H1 (cell line): ENCODE measurements around the gene RTF1. TPM values are rescaled to one million over a fixed set of nuclear protein-coding genes. Genes with fewer than 3 reads are reported as not detected.

Experiments used
- CBX8 ChIP-seq: fragments of 300-800, 300-1000 bp; sonication (generic); IDR thresholded peaks from 2 replicates; pipeline ENCODE4 v1.7.1; 2016; ENCODE audit warnings: low read depth, low read length, borderline replicate concordance
- CHD7 ChIP-seq: fragments of 300-600 bp; sonication (generic); IDR thresholded peaks from 2 replicates; pipeline ENCODE4 v1.7.1; 2012; ENCODE audit warnings: low read length, moderate library complexity, mild to moderate bottlenecking, inconsistent platforms; ENCODE audit not compliant: insufficient replicate concordance
- CTBP2 ChIP-seq: IDR thresholded peaks from 2 replicates; pipeline ENCODE4 v1.7.0; 2011; ENCODE audit warnings: borderline replicate concordance, mild to moderate bottlenecking, moderate library complexity, mixed read lengths, low read length; ENCODE audit not compliant: insufficient read depth, insufficient read length
- HDAC2 ChIP-seq, 2 experiments: fragments of 300-600 bp in 1 of 2; sonication (generic) in 1 of 2; IDR thresholded peaks; 2 replicates each; pipeline ENCODE4 v1.6.1; 2011 to 2012; ENCODE audit warnings: low read depth in 2 of 2, low read length in 2 of 2, mild to moderate bottlenecking in 2 of 2, moderate library complexity in 2 of 2, borderline replicate concordance in 1 of 2, inconsistent platforms in 1 of 2
- JUN ChIP-seq: IDR thresholded peaks from 2 replicates; pipeline ENCODE4 v1.6.1; 2011; ENCODE audit warnings: low read depth, mild to moderate bottlenecking, improper control_type of control experiment, low read length
- RBBP5 ChIP-seq: IDR thresholded peaks from 2 replicates; pipeline ENCODE4 v1.7.1; 2012; ENCODE audit warnings: low read depth, mild to moderate bottlenecking, inconsistent platforms, low read length, moderate library complexity, borderline replicate concordance
- SAP30 ChIP-seq: fragments of 300-600 bp; sonication (generic); IDR thresholded peaks from 2 replicates; pipeline ENCODE4 v1.7.1; 2012; ENCODE audit warnings: low read length, moderate library complexity, mild to moderate bottlenecking, inconsistent platforms; ENCODE audit not compliant: insufficient read depth, insufficient replicate concordance
- SUZ12 ChIP-seq: fragments of 200-600 bp; sonication (generic); IDR thresholded peaks from 2 replicates; pipeline ENCODE4 v1.6.1; 2012; ENCODE audit warnings: mild to moderate bottlenecking, inconsistent platforms, low read length, moderate library complexity, mixed read lengths
- polyA plus RNA-seq, 7 experiments: library from polyadenylated mRNA; depleted of rRNA in 3 of 7; stranded (reverse) in 5 of 7; unstranded in 2 of 7; fragments of >200 nt in 5 of 7; fragments of 200-250 nt in 2 of 7; gene quantifications; 1 replicate in 5 of 7; 2 replicates in 1 of 7; 4 replicates in 1 of 7; pipeline versions ENCODE4 v1.2.1 to v1.2.3, GENCODE V29; 2011 to 2013; ENCODE audit warnings: missing spikeins in 2 of 7, mixed read lengths in 2 of 7
- total RNA-seq: library from RNA; stranded (reverse); fragmentation: NEBNext Ultra II Directional; extraction: Animal tissue kit (Norgen Biotek cat#: 25700); gene quantifications from 2 replicates; pipeline ENCODE4 v1.2.1, GENCODE V29; 2021

The RTF1 gene
- total and polyA plus RNA-seq, 2 of the 8 experiments (the other 6 are each of a cell fraction or from before 2014, with no cell fraction given): 22.6 to 47.7 TPM

DNA sequence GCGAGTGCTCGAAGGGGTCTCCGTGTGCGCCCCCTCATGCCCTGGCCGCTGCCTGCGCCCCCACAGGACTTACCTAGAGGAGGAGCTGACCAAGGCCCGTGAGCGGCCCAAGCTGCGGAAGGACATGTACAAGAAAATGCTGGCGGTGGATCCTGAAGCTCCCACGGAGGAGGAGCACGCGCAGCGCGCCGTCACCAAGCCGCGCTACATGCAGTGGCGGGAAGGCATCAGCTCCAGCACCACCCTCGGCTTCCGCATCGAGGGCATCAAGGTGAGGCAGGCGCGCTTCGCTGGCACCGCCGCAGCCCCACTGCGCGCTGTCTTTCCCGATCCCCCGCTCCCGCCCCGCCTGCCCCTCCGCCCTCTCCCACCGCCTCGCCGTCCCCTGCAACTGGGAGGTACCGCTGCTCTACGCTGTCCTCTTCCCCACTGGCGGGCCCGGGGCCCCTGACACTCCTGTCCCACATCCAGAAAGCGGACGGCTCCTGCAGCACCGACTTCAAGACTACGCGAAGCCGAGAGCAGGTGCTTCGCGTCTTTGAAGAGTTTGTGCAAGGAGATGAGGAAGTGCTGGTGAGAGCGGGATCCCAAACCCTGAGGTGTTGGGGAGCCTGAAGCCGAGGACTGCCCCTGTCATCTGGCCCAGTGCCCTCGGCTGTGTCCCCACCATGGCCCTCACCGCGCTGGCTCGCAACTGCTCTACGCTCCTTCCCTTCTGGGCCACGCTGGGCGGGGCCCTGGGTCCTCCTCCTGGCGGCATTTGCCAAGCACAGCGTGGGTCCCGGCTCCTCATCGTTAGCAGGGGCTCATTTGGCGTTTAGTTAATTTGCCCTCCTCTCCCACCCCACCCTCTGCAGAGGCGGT is 85.3 kb downstream of the RTF1 start (continued):
- TF ChIP-seq CHD7 (no peak), HDAC2 (IDR thresholded peaks at IDR 0.05; ENCODE audit: borderline replicate concordance in 1 of 2, low read depth in 2 of 2, low read length in 2 of 2) (no peak), JUN (no peak), SAP30 (no peak), CTBP2 (peak; percentile 43), CBX8 (no peak), RBBP5 (0 out of 2 replicates have a peak, but pooled peaks have one; percentile 16), SUZ12 (peak; percentile 97)
